Activated T-cell treated with anti-CD3 and anti-CD28 coated beads, Interleukin-2, amount 50 U/mL, for 1 hour (primary cell): Measurements from ENCODE around the gene CSTB.

Experiments
- DNase-seq: peaks from one replicate; pipeline ENCODE4 v3.0.0-alpha.2; 2020

Gene CSTB

GRCh38 chr21:43810505-43811261, 34.6 kb upstream of the CSTB start:
- peak; percentile 92 for DNase-seq

GRCh38 chr21:43809853-43810504, 33.9 kb upstream of the CSTB start:
- DNase-seq, result no peak

- no peak for DNase-seq
Measured at GRCh38 chr21:43809346-43809799, 33.3 kb upstream of the CSTB start.

- no peak for DNase-seq
Measured at GRCh38 chr21:43808832-43809251, 32.7 kb upstream of the CSTB start.

- no peak for DNase-seq
Measured at GRCh38 chr21:43808367-43808766, 32.3 kb upstream of the CSTB start.

- no peak for DNase-seq
Measured at GRCh38 chr21:43806017-43806710, 30.1 kb upstream of the CSTB start.

- DNase-seq, result no peak
Measured at GRCh38 chr21:43805275-43805800, 29.2 kb upstream of the CSTB start.

GRCh38 chr21:43803558-43804300, 27.6 kb upstream of the CSTB start:
- no peak for DNase-seq

- no peak for DNase-seq
Measured at GRCh38 chr21:43802713-43803313, 26.7 kb upstream of the CSTB start.

- DNase-seq, result no peak
Measured at GRCh38 chr21:43801006-43801783, 25.1 kb upstream of the CSTB start.

- DNase-seq, result no peak
Measured at GRCh38 chr21:43800566-43800965, 24.5 kb upstream of the CSTB start.

GRCh38 chr21:43800124-43800523, 24.0 kb upstream of the CSTB start:
- no peak for DNase-seq

- DNase-seq, result no peak
Measured at GRCh38 chr21:43799301-43799840, 23.3 kb upstream of the CSTB start.

- no peak for DNase-seq
Measured at GRCh38 chr21:43797925-43798715, 22.0 kb upstream of the CSTB start.

- DNase-seq, result no peak
Measured at GRCh38 chr21:43797415-43797814, 21.3 kb upstream of the CSTB start.

GRCh38 chr21:43794857-43795256, 18.7 kb upstream of the CSTB start:
- DNase-seq, result no peak

GRCh38 chr21:43794311-43794710, 18.2 kb upstream of the CSTB start:
- DNase-seq, result no peak

- DNase-seq, result no peak
Measured at GRCh38 chr21:43793243-43793642, 17.1 kb upstream of the CSTB start.

- no peak for DNase-seq
Measured at GRCh38 chr21:43792406-43792805, 16.3 kb upstream of the CSTB start.

GRCh38 chr21:43790010-43790524, 14.0 kb upstream of the CSTB start:
- no peak for DNase-seq
